Glutamatergic neuron (in vitro differentiated cells): Measurements from ENCODE around the gene LHFPL2. TPM values are rescaled to one million over a fixed set of nuclear protein-coding genes. Genes with fewer than 3 reads are reported as not detected.

Experiments used
- DNase-seq: peaks from one replicate; pipeline ENCODE4 v3.0.0; 2022
- H3K27ac Mint-ChIP-seq: one replicate; pipeline ENCODE4 v1.8.0; 2020; ENCODE audit warnings: mild to moderate bottlenecking, mixed read lengths, inconsistent platforms; ENCODE audit not compliant: unreplicated experiment
- H3K27me3 Mint-ChIP-seq: one replicate; pipeline ENCODE4 v1.8.0; 2020; ENCODE audit warnings: mild to moderate bottlenecking, moderate library complexity, mixed read lengths, inconsistent platforms; ENCODE audit not compliant: unreplicated experiment
- H3K36me3 Mint-ChIP-seq: one replicate; pipeline ENCODE4 v1.8.0; 2020; ENCODE audit warnings: mild to moderate bottlenecking, mixed read lengths, inconsistent platforms; ENCODE audit not compliant: unreplicated experiment
- H3K4me1 Mint-ChIP-seq: one replicate; pipeline ENCODE4 v1.8.0; 2020; ENCODE audit warnings: mild to moderate bottlenecking, low read depth, mixed read lengths, inconsistent platforms; ENCODE audit not compliant: unreplicated experiment
- H3K4me3 Mint-ChIP-seq: one replicate; pipeline ENCODE4 v1.8.0; 2020; ENCODE audit warnings: mild to moderate bottlenecking, mixed read lengths, inconsistent platforms; ENCODE audit not compliant: unreplicated experiment
- H3K9me3 Mint-ChIP-seq: one replicate; pipeline ENCODE4 v1.8.0; 2020; ENCODE audit warnings: mild to moderate bottlenecking, moderate library complexity, mixed read lengths, inconsistent platforms; ENCODE audit not compliant: unreplicated experiment
- CTCF ChIP-seq: fragments of 200-600 bp; sonication (generic); IDR thresholded peaks from one replicate; pipeline ENCODE4 v1.5.0; 2021; ENCODE audit not compliant: partially characterized antibody, unreplicated experiment
- total RNA-seq: library from RNA; stranded (reverse); fragmentation: NEBNext Ultra II Directional; extraction: Animal tissue kit (Norgen Biotek cat#: 25700); gene quantifications from one replicate; pipeline ENCODE4 v1.2.1, GENCODE V29; 2021; ENCODE audit not compliant: unreplicated experiment

The LHFPL2 gene
- total RNA-seq, 1 donor from 2014 or later: 2.5 TPM

- no peak for DNase-seq
- H3K4me1 Mint-ChIP-seq: peaks cover 8% of the 10 kb centered on the region
- H3K4me3 Mint-ChIP-seq: no peak overlapping the region
- TF ChIP-seq CTCF: no peak
- peaks cover 1% of the 10 kb centered on the region for H3K9me3 Mint-ChIP-seq
- H3K36me3 Mint-ChIP-seq: no peaks in the 10 kb centered on the region
- H3K27ac Mint-ChIP-seq: no peak overlapping the region
- peaks cover 3% of the 10 kb centered on the region for H3K27me3 Mint-ChIP-seq
Observed at GRCh38 chr5:78591972-78592700, 56.4 kb downstream of the LHFPL2 start.

- Mint-ChIP-seq H3K27ac (no peak overlapping the region), H3K9me3 (peaks cover 1% of the 10 kb centered on the region), H3K4me3 (no peak overlapping the region), H3K36me3 (peaks cover 4% of the 10 kb centered on the region), H3K4me1 (peaks cover 8% of the 10 kb centered on the region), H3K27me3 (peaks cover 3% of the 10 kb centered on the region)
- TF ChIP-seq CTCF: no peak
- DNase-seq: no peak
Observed at GRCh38 chr5:78591138-78591612, 57.4 kb downstream of the LHFPL2 start.

GRCh38 chr5:78589923-78590322 lies 58.6 kb downstream of the LHFPL2 start:
- peaks cover 3% of the 10 kb centered on the region for H3K9me3 Mint-ChIP-seq
- peaks cover 13% of the 10 kb centered on the region for H3K36me3 Mint-ChIP-seq
- H3K4me1 Mint-ChIP-seq: peaks cover 8% of the 10 kb centered on the region

GRCh38 chr5:78588507-78588906 lies 60.1 kb downstream of the LHFPL2 start:
- H3K4me1 Mint-ChIP-seq: peaks cover 8% of the 10 kb centered on the region
- no peaks in the 10 kb centered on the region for H3K27me3 Mint-ChIP-seq
- peaks cover 13% of the 10 kb centered on the region for H3K36me3 Mint-ChIP-seq
- TF ChIP-seq CTCF: no peak
- H3K9me3 Mint-ChIP-seq: peaks cover 1% of the 10 kb centered on the region
- no peak overlapping the region for H3K4me3 Mint-ChIP-seq
- no peak for DNase-seq
- H3K27ac Mint-ChIP-seq: no peak overlapping the region

More at GRCh38 chr5:78589923-78590322, 58.6 kb downstream of the LHFPL2 start:
- no peak for TF ChIP-seq CTCF
- peaks cover 3% of the 10 kb centered on the region for H3K27me3 Mint-ChIP-seq
- no peak overlapping the region for H3K27ac Mint-ChIP-seq
- no peak overlapping the region for H3K4me3 Mint-ChIP-seq
- no peak for DNase-seq

GRCh38 chr5:78587775-78588291 lies 60.7 kb downstream of the LHFPL2 start:
- no peak for TF ChIP-seq CTCF
- Mint-ChIP-seq H3K4me3 (no peak overlapping the region), H3K27me3 (no peaks in the 10 kb centered on the region), H3K36me3 (peaks cover 13% of the 10 kb centered on the region), H3K4me1 (peaks cover 1% of the 10 kb centered on the region), H3K9me3 (peaks cover 1% of the 10 kb centered on the region), H3K27ac (no peak overlapping the region)
- DNase-seq: no peak
